ENCODE data around the gene MYO16.
"Not testable (repeated sequence)": the region's sequence is repeated elsewhere in the genome, so short reads cannot be mapped to it uniquely, and the experiment has no call there.

The MYO16 gene

GRCh38 chr13:108903613-108904012, 274.2 kb downstream of the MYO16 start:
- FAIRE-seq = no peak

- no peak for FAIRE-seq
These were observed 282.4 kb downstream of the MYO16 start for GRCh38 chr13:108911807-108912206.

GRCh38 chr13:108913731-108914130, 284.3 kb downstream of the MYO16 start:
- not testable (repeated sequence) for FAIRE-seq

- no peak for FAIRE-seq
These were observed 285.8 kb downstream of the MYO16 start for GRCh38 chr13:108915095-108915633.

- no peak for FAIRE-seq
These were observed 286.5 kb downstream of the MYO16 start for GRCh38 chr13:108915634-108916512.

- FAIRE-seq = no peak
These were observed 288.2 kb downstream of the MYO16 start for GRCh38 chr13:108917581-108917980.

- FAIRE-seq = no peak
These were observed 289.9 kb downstream of the MYO16 start for GRCh38 chr13:108919036-108919907.

- no peak for FAIRE-seq
These were observed 290.7 kb downstream of the MYO16 start for GRCh38 chr13:108920137-108920536.

GRCh38 chr13:108921238-108921637, 291.8 kb downstream of the MYO16 start:
- FAIRE-seq = no peak

- FAIRE-seq = no peak
These were observed 292.7 kb downstream of the MYO16 start for GRCh38 chr13:108922108-108922507.

GRCh38 chr13:108923386-108924047, 294.1 kb downstream of the MYO16 start:
- no peak for FAIRE-seq

GRCh38 chr13:108924134-108924533, 294.7 kb downstream of the MYO16 start:
- FAIRE-seq = no peak

- no peak for FAIRE-seq
These were observed 295.1 kb downstream of the MYO16 start for GRCh38 chr13:108924541-108924940.

- no peak for FAIRE-seq
These were observed 295.7 kb downstream of the MYO16 start for GRCh38 chr13:108925070-108925469.

GRCh38 chr13:108926862-108927261, 297.5 kb downstream of the MYO16 start:
- FAIRE-seq = no peak

- FAIRE-seq = no peak
These were observed 298.2 kb downstream of the MYO16 start for GRCh38 chr13:108927615-108928014.

- FAIRE-seq = no peak
These were observed 300.3 kb downstream of the MYO16 start for GRCh38 chr13:108929532-108930206.

- FAIRE-seq = no peak
These were observed 302.8 kb downstream of the MYO16 start for GRCh38 chr13:108932196-108932595.

- FAIRE-seq = no peak
These were observed 303.6 kb downstream of the MYO16 start for GRCh38 chr13:108933061-108933460.

- no peak for FAIRE-seq
These were observed 308.7 kb downstream of the MYO16 start for GRCh38 chr13:108938155-108938554.

- no peak for FAIRE-seq
These were observed 310.7 kb downstream of the MYO16 start for GRCh38 chr13:108940121-108940520.

GRCh38 chr13:108943842-108944241, 314.4 kb downstream of the MYO16 start:
- no peak for FAIRE-seq
